Thyroid gland (tissue), 4 donors: Measurements from ENCODE around the gene TTYH1. TPM values are rescaled to one million over a fixed set of nuclear protein-coding genes. Genes with fewer than 3 reads are reported as not detected.
"Not testable (repeated sequence)": the region's sequence is repeated elsewhere in the genome, so short reads cannot be mapped to it uniquely, and the experiment has no call there.

ENCODE experiments used
- DNase-seq, 2 donors: peaks; one replicate each; pipeline ENCODE4 v3.0.0-alpha.2; 2019
- H3K27ac ChIP-seq, 3 donors: fragments of 200-600 bp; sonication (generic); 1 replicate in 2 of 3; 2 replicates in 1 of 3; pipeline ENCODE4 v1.5.1; 2016 to 2019; ENCODE audit warnings: mild to moderate bottlenecking in 1 of 3, moderate library complexity in 1 of 3
- H3K27me3 ChIP-seq: fragments of 200-600 bp; sonication (generic); one replicate; pipeline ENCODE4 v1.5.1; 2019
- H3K36me3 ChIP-seq, 2 donors: fragments of 200-600 bp; sonication (generic); one replicate each; pipeline ENCODE4 v1.5.1; 2016 to 2019
- H3K4me1 ChIP-seq, 2 donors: fragments of 200-600 bp; sonication (generic); one replicate each; pipeline ENCODE4 v1.5.1; 2017 to 2019
- H3K4me3 ChIP-seq, 3 donors: fragments of 200-600 bp; sonication (generic); replicated peaks in 1 of 3; 1 replicate in 2 of 3; 2 replicates in 1 of 3; pipeline ENCODE4 v1.5.1; 2016; ENCODE audit warnings: mild to moderate bottlenecking in 1 of 3
- H3K9me3 ChIP-seq: fragments of 200-600 bp; sonication (generic); one replicate; pipeline ENCODE4 v1.5.1; 2017
- CTCF ChIP-seq, 6 experiments: fragments of 200-600 bp in 3 of 6; fragments of 450-650 bp in 3 of 6; sonication (generic) in 3 of 6; IDR thresholded peaks; one replicate each; pipeline ENCODE4 v1.5.1; 2016 to 2019; ENCODE audit warnings: antibody characterized with exemption in 6 of 6, mild to moderate bottlenecking in 2 of 6, inconsistent platforms in 1 of 6, moderate library complexity in 1 of 6
- POLR2A ChIP-seq, 2 donors: fragments of 450-650 bp; IDR thresholded peaks; one replicate each; pipeline ENCODE4 v1.6.1; 2017; ENCODE audit warnings: antibody characterized with exemption in 2 of 2, mild to moderate bottlenecking in 2 of 2, moderate library complexity in 1 of 2
- WGBS, 2 donors: methylation state at CpG; one replicate each; pipeline ENCODE4 v1.1.5; 2017; 5-methylcytosine and 5-hydroxymethylcytosine counted together
- intact Hi-C: fragments of 100-400 bp; cut with DNase I; formaldehyde crosslinking; loops from one replicate; pipeline ENCODE4 v1.15.1; 2023
- total RNA-seq, 4 donors: library from RNA; depleted of rRNA; stranded (reverse); fragments of >200 nt; gene quantifications; one replicate each; pipeline ENCODE4 v1.2.3, GENCODE V29; 2016

Gene TTYH1
- total RNA-seq, 4 donors from 2014 or later: 0.45 to 0.94 TPM; not detected in 2

- 81 to 82% methylated on average over 14 to 15 of the region's 16 CpGs for WGBS, 2 donors
- Histone ChIP-seq H3K36me3 (no peaks in the 10 kb centered on the region), H3K4me1 (no peaks in the 10 kb centered on the region), H3K27ac (no peak overlapping the region), H3K27me3 (no peaks in the 10 kb centered on the region), H3K9me3 (no peaks in the 10 kb centered on the region), H3K4me3 (no peak overlapping the region)
- DNase-seq: no peak
- no peak for TF ChIP-seq CTCF (IDR thresholded peaks at IDR 0.05)
- no peak for TF ChIP-seq POLR2A (IDR thresholded peaks at IDR 0.05)
- intact Hi-C loops: no loop called here
Measured at GRCh38 chr19:54373781-54374631, 41.3 kb upstream of the TTYH1 start.

GRCh38 chr19:54375181-54375938 lies 39.9 kb upstream of the TTYH1 start:
- WGBS, 2 donors: 80 to 83% methylated on average over 25 to 28 of the region's 28 CpGs
- H3K27ac ChIP-seq, H3K36me3 ChIP-seq, H3K9me3 ChIP-seq, DNase-seq, H3K4me1 ChIP-seq, H3K4me3 ChIP-seq, H3K27me3 ChIP-seq, intact Hi-C loops: not testable (repeated sequence)

- Histone ChIP-seq H3K27ac (no peak overlapping the region), H3K27me3 (no peaks in the 10 kb centered on the region), H3K9me3 (no peaks in the 10 kb centered on the region), H3K4me1 (no peaks in the 10 kb centered on the region), H3K36me3 (no peaks in the 10 kb centered on the region), H3K4me3 (no peak overlapping the region)
- DNase-seq: no peak
- intact Hi-C loops: no loop called here
- 61 to 71% methylated on average over 11 of the region's 11 CpGs for WGBS, 2 donors
- TF ChIP-seq POLR2A (IDR thresholded peaks at IDR 0.05) (no peak), CTCF (IDR thresholded peaks at IDR 0.05) (no peak)
Measured at GRCh38 chr19:54376610-54377285, 38.5 kb upstream of the TTYH1 start.

DNA sequence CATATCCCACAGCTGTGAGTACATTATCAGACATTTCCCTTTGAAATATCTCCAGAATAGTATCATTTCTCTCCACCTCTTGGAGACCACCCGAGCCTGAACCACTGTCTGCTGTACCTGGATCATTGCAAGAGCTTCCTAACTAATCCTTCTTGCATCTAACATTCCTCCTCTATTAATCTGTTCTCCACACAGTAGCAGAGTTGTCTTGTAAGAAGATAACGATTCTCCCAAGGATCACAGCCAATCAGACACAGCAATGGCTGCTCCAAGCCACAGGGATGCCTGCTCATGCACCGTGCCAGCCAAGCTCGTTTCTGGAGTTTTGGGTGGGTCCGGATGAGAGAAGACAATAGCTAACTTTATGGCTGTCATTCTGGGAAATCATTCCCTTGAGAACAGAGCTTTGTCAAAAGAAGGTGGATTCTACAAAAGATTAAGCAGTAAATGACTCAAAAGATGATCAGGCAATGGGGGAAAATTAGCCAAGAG lies 36.0 kb upstream of the TTYH1 start:
- no peak for DNase-seq
- TF ChIP-seq POLR2A (IDR thresholded peaks at IDR 0.05) (no peak), CTCF (IDR thresholded peaks at IDR 0.05) (no peak)
- Histone ChIP-seq H3K4me3 (no peak overlapping the region), H3K36me3 (no peaks in the 10 kb centered on the region), H3K27ac (no peak overlapping the region), H3K4me1 (no peaks in the 10 kb centered on the region), H3K27me3 (no peaks in the 10 kb centered on the region), H3K9me3 (no peaks in the 10 kb centered on the region)
- 55 to 70% methylated on average over 5 of the region's 5 CpGs for WGBS, 2 donors
- intact Hi-C loops: no loop called here

GRCh38 chr19:54380897-54381296 lies 34.4 kb upstream of the TTYH1 start:
- Histone ChIP-seq H3K9me3 (no peaks in the 10 kb centered on the region), H3K4me3 (no peak overlapping the region), H3K27ac (no peak overlapping the region), H3K27me3 (no peaks in the 10 kb centered on the region), H3K36me3 (no peaks in the 10 kb centered on the region), H3K4me1 (no peaks in the 10 kb centered on the region)
- 73 to 87% methylated on average over 2 of the region's 2 CpGs for WGBS, 2 donors
- no peak for DNase-seq
- no peak for TF ChIP-seq POLR2A (IDR thresholded peaks at IDR 0.05)
- TF ChIP-seq CTCF (IDR thresholded peaks at IDR 0.05): no peak
- intact Hi-C loops: no loop called here

- DNase-seq, H3K27me3 ChIP-seq, H3K36me3 ChIP-seq, H3K9me3 ChIP-seq, H3K4me1 ChIP-seq, H3K4me3 ChIP-seq, intact Hi-C loops, H3K27ac ChIP-seq: not testable (repeated sequence)
- 84 to 88% methylated on average over 13 of the region's 13 CpGs for WGBS, 2 donors
Measured at GRCh38 chr19:54382041-54382440, 33.2 kb upstream of the TTYH1 start.
